Measurements from ENCODE around the gene TMOD2. TPM values are rescaled to one million over a fixed set of nuclear protein-coding genes. Genes with fewer than 3 reads are reported as not detected.

TMOD2 gene
- total RNA-seq, 2 donors from 2014 or later, result 9.1 to 13.1 TPM

Other genes with a start within 250 kb of the TMOD2 start
- gene DMXL2, start 128.8 kb upstream of the TMOD2 start, total RNA-seq, result 10 to 100 TPM; 20.3 to 45.9 TPM
- not detected for gene SCG3, start 70.1 kb upstream of the TMOD2 start, total RNA-seq
- gene LYSMD2, start 13.9 kb upstream of the TMOD2 start, total RNA-seq, result 10 to 100 TPM; 16.8 to 21.8 TPM
- 10 to 100 TPM; 27.3 to 38.1 TPM for gene TMOD3, start 78.1 kb downstream of the TMOD2 start, total RNA-seq
- 10 to 100 TPM; 10.8 to 12.7 TPM for gene LEO1, start 220.2 kb downstream of the TMOD2 start, total RNA-seq

Data from thoracic aorta (tissue), 2 donors.